Right lobe of liver (tissue), 6 donors: Measurements from ENCODE around the gene GDPD5. TPM values are rescaled to one million over a fixed set of nuclear protein-coding genes. Genes with fewer than 3 reads are reported as not detected.

Experiments
- ATAC-seq, 4 donors: fragments of 200-7000 bp; cut with Tn5 transposase; one replicate each; pipeline ENCODE4 v1.9.1; 2020; ENCODE audit warnings: mild to moderate bottlenecking in 4 of 4, moderate library complexity in 4 of 4
- DNase-seq, 3 donors: peaks; one replicate each; pipeline ENCODE4 v3.0.0-alpha.2; 2020
- H3K27ac ChIP-seq, 3 donors: fragments of 200-600 bp; one replicate each; pipeline ENCODE4 v1.8.0; 2022
- H3K27me3 ChIP-seq, 2 donors: fragments of 200-600 bp; one replicate each; pipeline ENCODE4 v1.8.0; 2022
- H3K36me3 ChIP-seq, 4 donors: fragments of 200-600 bp; sonication (generic) in 1 of 4; one replicate each; pipeline versions ENCODE4 v1.5.1 to v1.8.0; 2017 to 2022; ENCODE audit warnings: control low read depth in 1 of 4
- H3K4me1 ChIP-seq, 4 donors: fragments of 200-600 bp; sonication (generic) in 1 of 4; one replicate each; pipeline versions ENCODE4 v1.5.1 to v1.8.0; 2017 to 2022; ENCODE audit warnings: control low read depth in 1 of 4
- H3K4me3 ChIP-seq, 3 donors: fragments of 200-600 bp; one replicate each; pipeline ENCODE4 v1.8.0; 2022
- H3K9me3 ChIP-seq, 4 donors: fragments of 200-600 bp; sonication (generic) in 1 of 4; one replicate each; pipeline versions ENCODE4 v1.5.1 to v1.8.0; 2017 to 2022; ENCODE audit warnings: control low read depth in 1 of 4
- CTCF ChIP-seq, 4 donors: fragments of 200-600 bp in 3 of 4; fragments of 450-650 bp in 1 of 4; IDR thresholded peaks; one replicate each; pipeline versions ENCODE4 v1.5.1 to v1.8.0; 2016 to 2022; ENCODE audit warnings: antibody characterized with exemption in 4 of 4, mild to moderate bottlenecking in 2 of 4
- POLR2A ChIP-seq: fragments of 450-650 bp; IDR thresholded peaks from one replicate; pipeline ENCODE4 v1.6.1; 2017; ENCODE audit warnings: antibody characterized with exemption, mild to moderate bottlenecking
- WGBS: methylation state at CpG from one replicate; pipeline ENCODE4 v1.1.6; 2018; ENCODE audit warnings: low coverage, low lambda C conversion rate; ENCODE audit not compliant: insufficient coverage; ENCODE audit errors: missing lambda C conversion rate; 5-methylcytosine and 5-hydroxymethylcytosine counted together
- intact Hi-C, 2 donors: fragments of 100-400 bp; cut with DNase I; formaldehyde crosslinking; loops; one replicate each; pipeline versions ENCODE4 v1.11.2 to v1.14.1; 2022
- total RNA-seq, 6 experiments: library from RNA; depleted of rRNA in 2 of 6; stranded (reverse); fragments of >200 nt in 2 of 6; fragmentation: NEBNext Ultra II Directional in 3 of 6; extraction: Animal tissue kit (Norgen Biotek cat#: 25700) in 3 of 6; gene quantifications; one replicate each; pipeline versions ENCODE4 v1.1.0 to v1.2.4, GENCODE V29; 2016 to 2023
- donor health status: DM: no; HTN: yes; CAD: no.
- donor health status: DM: no; HTN: no; CAD: no.
- donor health status: DM: no; HTN: no; CAD: no.
- donor health status: DM: no; HTN: yes; CAD: no.
- donor health status: DM: no; HTN: yes; CAD: no.

The GDPD5 gene
- total RNA-seq, 6 experiments from 2014 or later = 2.0 to 10.7 (median 4.1) TPM

DNA sequence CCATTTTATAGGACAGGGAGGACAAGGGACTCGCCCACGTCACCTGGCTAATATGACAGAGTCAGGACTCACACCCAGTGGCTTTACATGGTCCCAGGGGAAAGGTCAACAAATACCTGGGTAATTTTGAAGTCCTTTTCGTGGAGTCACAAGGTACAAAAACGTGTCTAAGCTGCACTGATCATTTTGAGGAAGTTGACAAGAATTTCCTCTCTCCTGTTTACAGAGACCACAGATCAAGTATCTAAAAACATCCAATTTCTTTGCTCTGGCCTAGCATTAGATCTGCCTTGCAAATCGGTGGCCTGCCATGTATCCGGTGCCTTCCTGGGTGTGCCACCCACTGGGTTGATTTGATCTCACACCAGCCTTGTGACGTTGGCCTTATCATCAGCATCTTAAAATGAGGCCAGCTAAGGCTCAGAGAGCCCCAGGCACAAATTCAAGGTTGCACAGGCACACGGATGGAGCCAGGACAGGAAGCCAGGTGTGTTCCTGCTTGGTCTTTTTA is 17.6 kb downstream of the GDPD5 start:
- DNase-seq (no peak), ATAC-seq (no peak)
- Histone ChIP-seq H3K9me3 (no peaks in the 10 kb centered on the region), H3K27ac (no peak overlapping the region), H3K36me3 (no peaks in the 10 kb centered on the region), H3K4me1 (no peaks in the 10 kb centered on the region), H3K27me3 (no peaks in the 10 kb centered on the region), H3K4me3 (no peak overlapping the region)
- intact Hi-C loops = no loop called here
- TF ChIP-seq CTCF (IDR thresholded peaks at IDR 0.05) = no peak
- no peak for TF ChIP-seq POLR2A
- 50% methylated on average over 8 of the region's 8 CpGs for WGBS

DNA sequence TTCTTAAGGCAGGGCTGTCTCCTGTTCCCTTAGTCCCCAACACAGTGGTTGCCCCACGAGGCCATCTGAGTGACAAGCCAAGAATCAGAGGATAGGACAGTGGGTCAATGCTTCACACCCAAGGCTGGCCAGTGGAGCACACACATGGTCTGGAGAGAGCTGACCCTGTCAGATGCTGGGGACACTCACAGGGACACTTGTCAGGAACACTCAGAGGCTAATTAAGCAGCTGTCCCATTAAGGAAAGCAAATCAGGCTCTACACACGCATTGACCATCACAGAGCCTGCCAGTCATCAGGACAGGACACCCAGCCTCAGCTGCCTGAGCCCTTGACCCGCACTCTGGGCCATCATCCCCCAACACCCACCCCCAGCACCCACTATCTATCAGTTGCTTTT is 18.2 kb downstream of the GDPD5 start:
- ATAC-seq (no peak), DNase-seq (no peak)
- 71% methylated on average over 1 of the region's 3 CpGs for WGBS
- H3K9me3 ChIP-seq = no peaks in the 10 kb centered on the region
- TF ChIP-seq CTCF (IDR thresholded peaks at IDR 0.05) (no peak), POLR2A (no peak)
- H3K27me3 ChIP-seq = no peaks in the 10 kb centered on the region
- intact Hi-C loops = no loop called here
- H3K36me3 ChIP-seq = no peaks in the 10 kb centered on the region
- H3K4me3 ChIP-seq = no peak overlapping the region
- H3K27ac ChIP-seq = no peak overlapping the region
- no peaks in the 10 kb centered on the region for H3K4me1 ChIP-seq

DNA sequence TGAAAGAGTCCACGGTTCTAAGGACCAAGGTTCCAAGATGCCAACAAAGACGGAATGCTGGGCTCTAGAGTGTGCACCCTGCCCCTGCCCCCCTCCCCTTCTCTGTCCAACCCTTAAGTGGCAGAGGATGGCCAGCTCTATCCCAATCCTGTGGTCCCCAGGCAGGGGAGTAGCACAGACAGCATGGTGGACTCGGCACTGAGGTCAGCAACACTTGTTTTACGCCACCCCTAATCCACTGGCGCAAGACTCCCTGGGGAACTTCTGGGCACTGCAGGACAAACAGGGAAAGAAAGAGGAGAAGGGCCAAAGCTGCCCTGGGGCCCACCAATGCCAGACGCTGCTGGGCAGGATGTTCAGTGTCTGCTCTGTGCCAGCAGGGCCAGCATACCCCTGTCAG is 18.9 kb downstream of the GDPD5 start:
- Histone ChIP-seq H3K27ac (no peak overlapping the region), H3K9me3 (no peaks in the 10 kb centered on the region), H3K36me3 (no peaks in the 10 kb centered on the region), H3K4me3 (no peak overlapping the region), H3K27me3 (no peaks in the 10 kb centered on the region), H3K4me1 (no peaks in the 10 kb centered on the region)
- intact Hi-C loops = no loop called here
- no peak for DNase-seq
- 83% methylated on average over 1 of the region's 6 CpGs for WGBS
- ATAC-seq = no peak
- TF ChIP-seq CTCF (IDR thresholded peaks at IDR 0.05) (no peak), POLR2A (no peak)

- ATAC-seq (no peak), DNase-seq (no peak)
- Histone ChIP-seq H3K36me3 (no peaks in the 10 kb centered on the region), H3K27me3 (no peaks in the 10 kb centered on the region), H3K4me3 (no peak overlapping the region), H3K27ac (no peak overlapping the region), H3K9me3 (no peaks in the 10 kb centered on the region), H3K4me1 (no peaks in the 10 kb centered on the region)
- TF ChIP-seq CTCF (IDR thresholded peaks at IDR 0.05) (no peak), POLR2A (no peak)
- intact Hi-C loops = no loop called here
- 82% methylated on average over 6 of the region's 11 CpGs for WGBS
These were observed 19.6 kb downstream of the GDPD5 start for GRCh38 chr11:75505916-75506692.
